Measurements from ENCODE around the gene ZNF648. TPM values are rescaled to one million over a fixed set of nuclear protein-coding genes. Genes with fewer than 3 reads are reported as not detected.

Gene ZNF648
- total and polyA plus RNA-seq, 10 of the 15 experiments (the other 5 are each of a cell fraction or from before 2014, with no cell fraction given) = 0.05 TPM; not detected in 9

- in situ Hi-C loops (cut with MboI) (no loop called here), intact Hi-C loops (cut with micrococcal nuclease; ENCODE audit: unreplicated experiment) (loop anchor here (2.0 kb wide), 1 partner anchor 93 kb away; no protein-coding TSS in a partner anchor)
- no TSS peak for BruUV-seq (replicated peaks)
- ChIA-PET CTCF (interaction anchor here (0.6 to 2.7 kb wide), 6 partner anchors 22 to 552 kb away, joined by 3 to 16 read pairs (median 3); no protein-coding TSS in a partner anchor), RAD21 (ENCODE audit: unreplicated experiment) (interaction anchor here (0.6 to 1.6 kb wide), 9 partner anchors 25 to 770 kb away, joined by 3 to 11 read pairs (median 5); partner anchors contain the start of gene CACNA1E), POLR2A (interaction anchor here (0.5 to 1.2 kb wide), 6 partner anchors 25 to 860 kb away, joined by 3 to 8 read pairs (median 4); no protein-coding TSS in a partner anchor), SMC1A (ENCODE audit: uncharacterized antibody, unreplicated experiment) (interaction anchor here (0.9 to 1.4 kb wide), 2 partner anchors 25 to 60 kb away, joined by 3 to 4 read pairs; no protein-coding TSS in a partner anchor)
- Histone ChIP-seq H3K9ac (ENCODE audit: control insufficient read depth, insufficient read depth, low read length) (peak overlapping the region; percentile 71), H2AFZ (ENCODE audit: control insufficient read depth, low read depth, low read length) (peak overlapping the region; percentile 88), H3K36me3 (ENCODE audit: control insufficient read depth in 2 of 2, insufficient read depth in 2 of 2, low read length in 1 of 2) (no peaks in the 10 kb centered on the region), H3K4me1 (ENCODE audit: control insufficient read depth, insufficient read depth, low read length) (no peaks in the 10 kb centered on the region), H4K20me1 (ENCODE audit: control insufficient read depth, insufficient read depth) (no peaks in the 10 kb centered on the region), H3K27ac (ENCODE audit: control insufficient read depth, insufficient read depth) (peak overlapping the region; percentile 66), H3K79me2 (ENCODE audit: control insufficient read depth, insufficient read depth, low read length) (no peaks in the 10 kb centered on the region), H3K4me3 (peak overlapping the region; percentile 83), H3K9me3 (replicated peaks; ENCODE audit: control insufficient read depth, insufficient read depth, low read length) (no peaks in the 10 kb centered on the region), H3K4me2 (ENCODE audit: control insufficient read depth, insufficient read depth) (peak overlapping the region; percentile 83), H3K27me3 (replicated peaks in 1 of 2; ENCODE audit: control insufficient read depth in 2 of 2, insufficient read depth in 2 of 2, low read length in 1 of 2) (no peaks in the 10 kb centered on the region)
- DNase-seq (ENCODE audit: low read depth, low spot score) (peak; percentile 83), ATAC-seq (peak; percentile 97), FAIRE-seq (peak; percentile 89)
- WGBS (ENCODE audit: insufficient coverage, insufficient replicate concordance, low lambda C conversion rate, missing lambda C conversion rate) = under 1% methylated on average over 39 of the region's 68 CpGs
- TF ChIP-seq EZH2 (IDR thresholded peaks at IDR 0.05; ENCODE audit: borderline replicate concordance, control insufficient read depth, low read depth, low read length) (no peak), IRF5 (IDR thresholded peaks at IDR 0.05; ENCODE audit: borderline replicate concordance) (no peak), PML (IDR thresholded peaks at IDR 0.05; ENCODE audit: low read length) (peak; percentile 72; the same call in 1 of the 2 replicates), RAD21 (IDR thresholded peaks at IDR 0.05; ENCODE audit: insufficient read depth, low read depth, low read length) (0 out of 2 replicates have a peak, but pooled peaks have one; percentile 8), TBL1XR1 (IDR thresholded peaks at IDR 0.05; ENCODE audit: low read depth, low read length) (peak; percentile 23; the same call in 1 of the 2 replicates), GABPA (IDR thresholded peaks at IDR 0.05; ENCODE audit: low read depth) (peak; percentile 24; the same call in 1 of the 2 replicates), ETV6 (conservative IDR thresholded peaks at IDR 0.05 in 1 of 2, IDR thresholded peaks at IDR 0.05 in 1 of 2; ENCODE audit: borderline replicate concordance in 1 of 2, low read depth in 1 of 2) (0 out of 4 replicates have a peak, but pooled peaks of 1 of the 2 experiments have one; percentile 36), NBN (IDR thresholded peaks at IDR 0.05) (peak; percentile 73; the same call in 1 of the 2 replicates), STAT1 (conservative IDR thresholded peaks at IDR 0.05) (0 out of 2 replicates have a peak, but pooled peaks have one; percentile 60), MLLT1 (IDR thresholded peaks at IDR 0.05) (peak; percentile 83), SUZ12 (IDR thresholded peaks at IDR 0.05; ENCODE audit: unreplicated experiment) (no peak), CUX1 (IDR thresholded peaks at IDR 0.05; ENCODE audit: insufficient replicate concordance, low read depth, low read length) (no peak), POLR2AphosphoS5 (IDR thresholded peaks at IDR 0.05; ENCODE audit: low read length) (peak; percentile 76)
These were observed 31.9 kb downstream of the ZNF648 start for GRCh38 chr1:182029379-182030331.

All from GM12878 (cell line).